CD1c-positive myeloid dendritic cell (primary cell): Measurements from ENCODE around the gene MRRF.

Source experiments
- DNase-seq: peaks from one replicate; pipeline ENCODE4 v3.0.0-alpha.2; 2016; ENCODE audit errors: extremely low spot score

The MRRF gene

DNA sequence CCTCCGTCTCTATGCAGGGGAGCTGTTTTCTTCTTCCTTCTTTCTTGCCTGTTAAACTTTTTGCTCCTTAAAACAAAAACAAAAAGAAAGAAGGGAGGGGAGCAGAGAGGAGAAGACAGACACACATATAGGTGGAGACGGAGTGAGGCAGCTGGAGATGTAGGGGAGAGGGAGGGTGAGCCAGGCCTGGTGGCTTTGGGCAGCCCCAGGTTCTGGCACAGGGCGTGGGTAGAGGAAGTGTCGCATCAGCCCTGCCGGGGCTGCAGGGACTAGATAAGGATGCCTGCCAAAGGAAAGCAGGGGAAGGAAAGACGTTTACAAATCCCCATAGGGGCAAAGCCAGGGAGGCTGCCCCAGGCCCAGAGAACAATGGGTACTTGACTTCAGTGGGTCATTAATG is 67.4 kb downstream of the MRRF start:
- DNase-seq = no peak

DNA sequence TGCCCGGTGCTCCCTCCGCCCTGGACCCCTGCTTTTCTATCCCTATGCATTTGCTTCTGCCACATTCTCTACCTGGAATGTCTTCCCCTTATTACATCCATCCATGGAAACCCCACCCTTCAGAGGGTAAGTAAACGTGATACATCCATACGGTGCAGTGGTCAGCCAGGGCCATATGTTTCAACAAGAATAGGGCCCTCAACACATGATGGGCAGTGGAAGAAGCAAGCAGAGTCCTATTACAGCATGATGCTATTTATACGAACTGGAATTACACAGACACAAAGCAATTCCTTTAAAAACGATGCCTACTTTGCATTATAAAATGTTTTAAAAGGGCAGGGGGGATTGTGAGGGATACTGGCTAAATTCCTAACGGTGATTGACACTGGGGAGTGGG is 68.0 kb downstream of the MRRF start:
- DNase-seq = no peak

DNA sequence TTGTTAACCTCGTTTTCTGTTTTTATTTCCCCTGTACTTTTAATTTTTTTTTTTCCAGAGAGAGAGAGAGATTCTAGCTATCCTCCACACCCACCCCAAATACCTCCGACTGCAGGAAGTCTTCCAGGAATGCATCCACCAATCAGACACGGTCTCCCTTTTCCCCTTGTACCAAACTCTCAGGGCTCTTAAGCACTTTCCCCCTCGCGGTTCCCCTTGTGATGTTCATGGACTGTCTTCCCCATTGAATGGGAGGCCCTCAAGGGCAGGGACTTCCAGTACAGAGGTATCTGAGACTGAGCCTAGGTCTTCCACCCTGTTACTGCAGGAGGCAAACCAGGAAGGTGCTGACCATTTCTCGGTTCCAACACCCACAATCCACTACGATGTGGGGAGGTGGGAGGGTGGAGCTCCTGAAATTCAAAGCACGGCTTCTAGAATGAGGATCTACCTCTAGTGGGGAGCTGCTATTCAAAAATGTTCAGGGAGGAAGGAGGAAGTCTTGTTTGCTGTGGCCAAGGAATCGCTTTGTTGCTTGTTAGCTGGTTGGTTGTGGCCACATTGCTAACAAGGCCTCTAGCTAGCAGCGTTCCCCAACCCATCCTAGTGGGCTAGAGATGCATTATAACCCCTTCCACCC is 68.6 kb downstream of the MRRF start:
- DNase-seq = peak; percentile 64

DNA sequence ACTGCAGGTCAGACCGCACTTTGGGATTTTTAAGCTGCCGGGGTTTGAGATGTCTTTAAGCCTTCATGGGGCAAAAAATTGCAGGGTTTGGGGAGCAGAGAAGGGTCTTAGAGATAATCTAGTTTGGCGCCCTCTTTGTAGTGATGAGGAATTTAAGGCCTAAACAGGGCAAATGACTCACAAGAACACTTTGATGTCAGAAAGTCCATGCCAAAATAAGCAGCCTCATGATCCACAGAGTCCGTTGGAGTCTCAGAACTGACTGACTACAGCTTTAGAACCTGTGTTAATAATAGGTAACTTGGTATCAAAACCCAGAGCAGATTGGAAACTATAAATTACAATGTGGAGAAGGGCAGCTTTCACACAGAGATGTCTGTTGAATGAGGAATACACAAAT is 70.2 kb downstream of the MRRF start:
- DNase-seq = no peak

DNA sequence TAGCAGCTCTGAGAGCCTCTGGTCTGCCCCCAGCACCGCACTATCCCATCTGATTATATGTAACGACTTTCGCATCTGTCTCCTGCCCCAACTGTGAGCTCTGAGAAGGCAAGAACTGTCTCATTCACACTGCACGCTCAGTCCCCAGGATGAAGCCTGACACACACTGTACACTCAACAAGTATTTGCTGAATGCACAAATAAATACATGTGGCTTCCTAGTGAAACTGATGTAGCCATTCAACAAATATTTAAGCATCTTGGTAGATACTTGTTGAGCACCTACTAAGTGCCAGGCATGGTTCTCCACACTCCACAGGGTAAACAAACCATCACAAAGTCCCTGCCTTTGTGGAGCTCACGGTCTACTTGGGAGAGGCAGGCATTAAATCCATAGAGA is 71.5 kb downstream of the MRRF start:
- DNase-seq = no peak

DNA sequence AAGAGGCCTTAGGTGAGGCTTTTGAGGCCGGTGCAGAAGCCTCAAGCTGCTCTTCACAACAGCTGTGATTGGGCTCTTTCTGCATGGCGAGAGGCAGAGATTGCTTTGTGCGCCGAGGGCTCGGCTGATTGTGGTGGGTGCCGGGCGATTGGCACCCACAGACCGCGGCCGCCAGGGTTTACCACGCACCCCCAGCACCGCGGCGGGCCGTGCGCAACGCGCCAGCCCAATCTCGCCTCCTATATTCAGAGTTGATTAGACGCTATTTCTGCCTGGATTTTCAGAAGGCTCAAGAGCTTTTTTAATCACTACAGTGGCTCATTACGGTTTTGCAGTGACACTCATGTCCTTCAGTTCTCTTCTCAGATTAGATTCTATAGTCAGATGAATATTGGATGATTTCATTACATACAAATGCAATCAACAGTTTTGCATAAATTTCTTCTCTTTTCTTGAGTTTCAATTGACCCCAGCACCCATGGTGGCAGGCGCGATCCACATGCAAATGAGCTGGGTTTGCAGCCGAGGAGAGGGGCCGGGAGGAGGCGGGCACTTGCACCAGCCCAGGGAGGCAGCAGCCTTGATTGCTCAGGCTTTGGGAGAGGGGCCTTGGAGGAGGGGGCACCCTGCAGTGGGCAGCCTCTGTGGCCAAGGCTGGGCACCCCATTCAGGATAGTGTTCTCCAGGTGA is 72.3 kb downstream of the MRRF start:
- DNase-seq = no peak

DNA sequence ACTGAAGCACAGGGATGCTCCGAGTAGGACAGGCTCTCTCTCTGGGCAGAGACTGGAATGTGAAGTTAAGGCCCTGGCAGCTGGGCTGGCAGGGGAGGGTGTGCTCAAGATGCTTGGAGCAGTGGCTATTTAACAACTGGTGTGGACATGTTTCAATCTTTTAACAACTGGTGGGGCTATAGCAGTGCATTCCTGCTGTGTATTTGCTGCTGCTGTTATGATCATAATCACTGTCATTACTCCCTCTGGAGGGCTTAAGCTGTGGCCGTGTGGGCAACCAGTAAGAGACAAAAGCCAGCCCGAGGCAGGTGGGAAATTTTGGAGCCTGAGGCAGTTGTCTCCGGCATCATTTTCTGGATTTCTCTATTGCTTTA is 72.9 kb downstream of the MRRF start:
- no peak for DNase-seq

DNA sequence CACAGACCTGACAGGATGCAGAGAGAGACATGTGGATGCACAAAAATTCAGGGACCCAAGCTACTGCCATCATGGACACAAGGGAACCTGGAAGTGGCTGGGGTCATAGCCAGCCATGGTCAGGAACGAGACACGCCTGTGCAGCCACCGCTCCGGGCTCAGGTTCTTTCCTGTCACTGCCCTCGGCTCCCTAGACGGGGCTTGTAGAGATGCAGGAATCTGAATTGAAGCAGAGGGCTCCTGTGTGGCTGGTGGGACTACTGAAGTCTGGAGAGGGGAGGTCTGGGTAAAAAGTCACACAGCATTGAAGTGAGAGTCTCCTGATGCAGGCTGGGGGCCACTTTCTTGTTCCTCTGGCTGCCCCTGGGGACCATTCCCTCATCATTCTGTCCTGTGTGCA is 73.9 kb downstream of the MRRF start:
- DNase-seq = no peak

DNA sequence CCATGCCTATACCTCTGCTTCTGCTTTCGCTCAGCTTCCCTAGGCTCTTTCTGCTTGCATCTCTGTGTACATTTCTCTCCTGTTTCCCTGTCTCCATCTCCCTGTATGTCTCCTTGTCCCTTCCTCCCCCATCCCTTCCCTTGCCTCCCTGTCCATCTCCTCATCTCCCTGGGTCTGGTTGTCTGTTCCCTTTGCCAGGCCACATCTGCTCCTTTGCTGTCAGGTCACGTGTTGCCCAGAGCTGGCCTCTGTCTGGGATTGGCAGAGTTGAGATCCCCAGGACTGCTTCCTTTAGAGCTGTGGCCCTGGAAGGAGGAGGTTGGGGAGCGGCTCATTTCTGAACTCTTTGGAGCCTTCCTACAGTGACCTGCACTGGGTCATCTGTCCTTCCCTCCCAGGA is 74.3 kb downstream of the MRRF start:
- DNase-seq = no peak

DNA sequence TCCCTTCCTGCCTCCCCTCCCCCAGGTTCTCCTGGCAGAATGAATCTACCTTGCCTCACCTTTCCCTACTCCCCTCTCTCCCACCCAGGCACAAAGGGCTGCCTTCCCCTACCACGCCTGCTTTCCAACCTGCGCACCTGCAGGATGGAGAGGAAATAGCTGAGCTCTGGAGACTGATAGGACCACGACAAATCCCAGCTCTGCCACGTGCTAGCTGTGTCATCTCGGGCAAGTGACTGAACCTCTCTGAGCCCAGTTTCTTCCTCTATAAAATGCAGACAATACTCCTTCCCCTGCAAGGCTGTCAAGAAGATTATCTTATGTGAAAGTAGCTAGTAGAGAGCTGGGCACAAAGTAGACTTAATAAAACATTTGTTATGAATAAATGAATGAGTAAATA is 74.9 kb downstream of the MRRF start:
- DNase-seq = no peak

DNA sequence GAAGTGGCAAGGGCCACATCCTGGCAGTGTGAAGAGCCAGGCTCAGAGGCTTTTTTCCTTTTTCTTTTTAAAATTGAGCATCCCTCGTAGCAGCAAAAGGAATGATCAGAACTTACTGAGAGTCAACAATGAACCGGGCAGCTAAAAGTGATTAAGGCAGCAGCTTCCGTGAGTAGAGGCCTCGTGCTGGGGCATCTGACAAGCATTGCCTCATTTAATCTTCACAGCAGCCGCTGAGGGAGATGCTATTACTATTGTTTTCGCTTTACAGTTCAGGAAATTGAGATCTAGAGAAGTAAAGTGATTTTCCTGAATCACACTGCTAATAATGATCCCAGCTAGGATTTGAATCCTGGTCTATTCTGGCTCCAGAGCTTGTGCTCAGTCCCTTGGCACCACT is 75.5 kb downstream of the MRRF start:
- DNase-seq = no peak

DNA sequence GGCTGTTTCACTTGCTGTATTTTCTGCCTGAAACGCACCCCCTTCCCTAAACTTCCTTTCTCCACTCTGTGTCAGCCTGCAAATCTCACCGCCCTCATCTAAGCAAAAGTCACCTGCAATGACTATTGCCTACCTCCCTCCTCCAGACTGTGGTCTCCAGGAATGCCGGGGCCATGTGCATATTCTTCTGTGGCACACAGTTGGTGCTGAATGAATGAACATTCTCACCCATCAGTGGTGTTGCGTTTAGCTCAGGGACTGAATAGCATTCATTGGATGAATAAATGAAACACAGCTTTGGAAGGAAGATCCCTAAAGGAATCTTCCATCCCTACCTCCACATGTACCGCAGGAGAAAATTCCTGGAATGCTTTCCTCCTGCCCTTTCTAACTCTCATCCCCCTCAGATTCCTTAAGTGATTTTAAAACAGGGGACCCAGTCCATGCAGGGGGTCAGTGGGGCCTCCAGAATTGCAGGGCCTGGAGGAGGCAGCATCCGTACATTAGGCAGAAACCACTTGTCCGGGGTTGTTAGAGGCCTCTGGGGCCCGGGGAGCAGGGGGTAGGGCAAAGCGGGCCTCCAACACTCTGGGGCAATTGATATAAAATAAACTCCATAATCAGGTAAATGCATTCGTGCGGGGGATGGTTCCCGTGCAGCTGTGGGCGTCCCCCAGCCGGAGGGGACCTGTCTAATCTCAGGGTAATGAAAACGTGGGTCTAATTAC is 77.8 kb downstream of the MRRF start:
- DNase-seq = no peak

DNA sequence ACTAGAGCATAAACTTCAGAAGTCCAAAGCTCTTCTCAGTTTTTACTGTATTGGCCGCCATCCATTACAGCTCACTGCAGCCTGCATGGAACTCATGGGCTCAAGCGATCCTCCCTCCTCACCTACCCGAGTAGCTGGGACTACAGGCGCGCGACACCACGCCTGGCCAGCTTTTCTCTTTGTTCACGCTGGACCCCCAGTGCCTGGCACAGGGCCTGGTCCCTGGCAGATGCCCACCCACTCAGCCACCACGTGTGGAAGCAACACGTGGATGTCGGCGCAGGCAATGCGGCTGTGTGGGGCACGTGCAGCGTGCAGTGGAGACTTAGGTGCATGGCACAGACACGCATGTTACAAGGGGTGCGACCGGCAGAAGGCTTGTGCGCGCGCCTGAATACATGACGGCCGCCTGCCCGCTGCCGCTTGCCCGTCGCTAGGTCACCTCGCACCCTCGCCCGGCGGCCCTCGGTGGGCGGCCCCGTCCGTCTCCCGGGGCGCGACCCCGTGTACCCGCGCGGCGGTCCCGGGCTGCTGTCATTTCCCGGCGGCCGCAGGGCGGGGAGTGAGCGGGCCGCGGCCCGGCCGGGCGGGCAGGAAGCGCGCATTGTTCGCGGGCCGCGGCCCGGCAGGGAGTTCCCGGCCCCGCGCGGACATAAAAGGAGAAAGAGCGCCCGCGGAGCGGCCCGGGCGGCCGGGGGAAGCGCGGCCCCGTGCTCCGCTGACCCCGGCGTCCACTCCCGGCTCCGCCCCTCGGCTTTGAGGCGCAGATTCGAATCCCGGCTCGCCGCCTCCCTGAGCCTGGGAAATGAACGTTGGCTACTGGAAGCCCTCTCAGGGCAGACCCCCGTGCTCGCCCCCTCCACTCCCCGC is 82.0 kb downstream of the MRRF start:
- peak; percentile 53 for DNase-seq

DNA sequence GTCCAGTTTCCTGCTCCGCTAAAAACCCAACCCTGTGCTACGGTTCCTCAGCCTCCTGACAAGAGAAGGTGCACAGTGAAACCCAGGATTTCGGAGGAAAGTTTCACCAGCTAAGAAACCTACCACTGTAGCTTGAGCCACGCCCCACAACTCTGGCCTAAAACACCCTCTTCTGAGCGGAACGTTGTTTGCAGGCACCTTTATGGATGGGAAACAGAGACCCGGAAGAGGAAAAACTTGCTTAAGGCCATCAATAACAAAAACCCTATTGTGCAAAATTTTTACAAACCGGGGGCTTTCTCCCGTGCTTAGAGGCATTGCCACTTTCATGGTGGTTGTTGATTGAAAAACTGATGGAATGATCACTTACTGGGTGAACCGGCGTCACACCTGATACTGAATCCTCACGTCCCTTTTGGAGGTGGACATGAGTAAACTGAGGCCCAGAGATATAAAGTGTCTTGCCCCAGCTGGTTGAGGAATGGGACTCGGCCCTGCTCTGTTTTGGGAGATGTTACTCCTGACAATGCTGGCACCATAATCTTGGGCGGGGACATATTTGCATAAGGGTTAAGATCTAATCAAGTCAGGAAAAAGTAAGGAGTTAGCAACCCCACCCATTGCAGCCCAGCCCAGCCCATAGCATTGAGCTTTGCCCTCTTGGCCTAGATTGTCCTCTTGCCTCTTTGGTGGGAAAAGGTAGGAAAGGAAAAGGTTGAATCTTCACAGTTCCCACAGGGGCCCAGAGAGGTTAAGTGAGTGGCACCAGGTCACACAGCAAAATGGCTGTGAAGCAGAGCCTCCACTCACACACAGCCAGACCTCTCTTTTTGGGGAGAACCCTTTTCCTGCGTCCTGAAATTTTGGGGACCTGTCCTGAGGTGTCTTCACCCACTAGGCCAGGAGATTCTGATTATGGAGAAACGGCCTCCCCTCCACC is 82.9 kb downstream of the MRRF start:
- no peak for DNase-seq

DNA sequence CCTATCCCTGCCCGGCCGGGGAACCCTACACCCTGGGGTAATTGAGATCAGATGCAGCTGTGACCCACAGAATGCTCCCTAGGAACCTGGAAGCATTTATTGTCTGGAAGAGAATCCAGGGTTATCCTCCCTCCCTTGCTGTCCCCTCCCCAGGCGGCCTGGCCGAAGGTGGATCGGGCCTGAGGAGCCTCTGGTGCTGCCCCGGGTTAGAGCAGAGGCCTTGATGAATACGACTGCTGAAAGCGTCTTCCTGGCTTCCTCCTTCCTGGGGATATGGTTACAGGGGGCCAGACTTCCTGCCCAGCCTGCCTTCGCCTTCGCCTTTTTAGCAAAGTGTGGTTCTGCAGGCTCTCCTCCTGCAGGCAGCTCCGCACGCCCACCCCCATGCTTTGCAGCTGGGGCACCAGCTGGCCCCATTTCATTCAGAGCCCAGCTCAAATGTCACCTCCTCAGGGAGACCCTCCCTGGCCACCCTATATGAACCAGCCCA is 83.7 kb downstream of the MRRF start:
- no peak for DNase-seq

DNA sequence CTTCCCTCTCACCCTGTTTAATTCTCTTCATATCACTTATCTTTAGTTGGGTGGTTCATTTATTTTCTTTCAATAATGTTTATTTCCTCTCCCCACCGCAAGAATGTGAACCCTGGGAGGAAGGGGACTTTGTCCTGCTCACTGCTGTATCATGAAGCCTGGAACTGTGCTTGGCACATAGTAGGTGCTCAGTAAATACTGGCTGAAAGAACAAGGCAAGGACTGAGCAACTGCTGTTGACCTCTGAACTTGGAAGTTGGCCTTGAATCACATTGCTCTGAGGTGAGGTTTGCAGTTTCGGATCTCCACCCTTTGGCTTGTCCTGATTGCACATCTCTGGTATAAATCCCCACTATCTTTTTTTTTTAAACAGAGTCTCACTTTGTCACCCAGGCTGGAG is 84.1 kb downstream of the MRRF start:
- no peak for DNase-seq

DNA sequence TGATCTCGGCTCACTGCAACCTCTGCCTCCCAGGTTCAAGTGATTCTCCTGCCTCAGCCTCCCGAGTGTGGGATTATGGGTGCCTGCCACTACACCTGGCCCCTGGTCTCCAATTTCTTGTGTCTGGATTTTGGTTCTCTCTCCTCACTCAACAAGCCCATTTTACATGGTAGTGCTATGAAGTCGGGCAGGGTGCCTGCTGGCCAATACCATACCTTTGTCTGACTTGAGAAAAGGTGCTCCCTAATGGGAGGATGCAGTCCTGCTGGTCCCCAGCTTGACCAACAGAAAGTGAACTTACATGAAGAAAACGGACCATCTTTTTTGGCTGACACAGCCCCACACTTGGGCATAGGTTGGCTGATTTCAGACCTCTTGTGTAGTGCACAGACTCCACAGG is 84.5 kb downstream of the MRRF start:
- no peak for DNase-seq

DNA sequence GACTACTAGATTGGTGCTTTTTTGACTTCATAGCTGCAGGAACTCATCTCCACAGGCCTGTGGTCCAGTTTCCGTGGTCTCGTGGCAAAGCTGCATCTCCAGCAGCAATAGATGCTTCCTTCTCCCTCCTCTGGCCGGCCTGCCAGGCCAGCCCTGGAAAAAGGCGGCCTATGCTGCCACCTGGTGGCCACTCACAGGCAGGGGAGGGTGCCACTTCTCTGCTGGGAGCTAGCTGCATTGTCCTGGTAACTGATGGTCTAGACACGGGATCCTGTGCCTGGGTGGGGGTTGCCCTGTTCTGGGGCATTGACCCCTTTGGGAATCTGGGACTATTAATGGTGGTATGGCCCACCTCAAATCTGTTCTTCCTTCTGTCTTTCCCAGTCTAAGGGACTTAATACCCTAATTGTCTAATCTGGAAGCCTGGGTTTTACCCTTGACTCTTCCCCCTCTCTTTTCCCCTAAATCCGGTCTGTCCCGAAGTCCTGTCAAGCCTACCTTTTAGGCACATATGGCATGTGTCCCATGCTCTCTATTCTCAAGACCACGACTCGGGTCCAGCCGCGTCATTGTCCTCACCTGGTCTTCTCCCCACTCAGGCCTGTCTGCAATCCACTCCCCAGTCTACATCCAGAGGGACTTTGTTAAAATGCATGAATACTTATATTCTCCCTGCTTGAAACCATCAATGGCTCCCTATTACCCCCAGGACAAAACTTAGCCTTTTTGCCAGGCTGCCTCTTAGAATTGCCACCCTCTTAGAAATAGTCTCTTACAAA is 86.1 kb downstream of the MRRF start:
- DNase-seq = peak; percentile 85

DNA sequence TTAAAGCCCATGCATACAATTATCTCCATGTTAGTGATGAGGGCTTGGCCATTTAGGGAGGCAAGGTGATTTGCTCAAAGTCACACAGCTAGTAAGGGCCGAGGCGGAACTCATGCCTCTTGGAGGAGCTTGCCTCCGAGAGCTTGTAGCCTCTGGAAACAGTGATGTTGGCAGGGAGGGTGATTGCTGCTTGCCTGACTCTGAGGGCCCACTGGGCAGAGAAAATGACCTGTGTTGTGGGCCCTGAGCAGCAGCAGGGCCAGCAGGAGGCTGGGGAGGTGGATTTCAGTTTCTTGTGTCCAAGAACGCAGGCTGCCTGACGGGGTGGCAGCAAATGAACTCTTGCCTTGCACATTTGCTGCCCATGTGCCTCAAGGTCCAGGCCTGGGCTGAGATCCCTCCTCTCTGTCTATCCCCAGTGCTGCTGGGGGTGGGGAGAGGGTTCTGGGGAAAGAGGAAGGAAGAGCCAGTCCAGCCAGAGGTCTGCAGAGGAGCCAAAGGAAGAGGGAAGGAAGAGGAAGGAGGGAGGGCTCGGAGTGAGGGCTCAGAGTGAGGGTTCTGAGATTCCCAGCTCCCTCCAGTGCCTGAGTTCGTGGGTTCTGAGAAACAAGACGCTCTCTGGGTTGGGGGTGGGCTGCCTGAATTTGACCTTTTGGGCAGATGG is 90.0 kb downstream of the MRRF start:
- peak; percentile 68 for DNase-seq
